NCI-H1092 treated with DMSO at 0.1 percent for 48 hours (cell line): ENCODE results near the gene ABCC1.
"Not testable (repeated sequence)": the region's sequence is repeated elsewhere in the genome, so short reads cannot be mapped to it uniquely, and the experiment has no call there.

Source experiments
- DNase-seq: peaks from one replicate; lab custom pipeline; 2025; lab: John Stamatoyannopoulos, UW

Gene ABCC1

GRCh38 chr16:16159662-16160061 is 210.2 kb downstream of the ABCC1 start:
- DNase-seq: no peak

- no peak for DNase-seq
These were observed 211.9 kb downstream of the ABCC1 start for GRCh38 chr16:16161319-16161718.

GRCh38 chr16:16161840-16162239 is 212.4 kb downstream of the ABCC1 start:
- not testable (repeated sequence) for DNase-seq

- DNase-seq: no peak
These were observed 213.2 kb downstream of the ABCC1 start for GRCh38 chr16:16162591-16162990.

GRCh38 chr16:16163109-16163508 is 213.7 kb downstream of the ABCC1 start:
- no peak for DNase-seq

DNA sequence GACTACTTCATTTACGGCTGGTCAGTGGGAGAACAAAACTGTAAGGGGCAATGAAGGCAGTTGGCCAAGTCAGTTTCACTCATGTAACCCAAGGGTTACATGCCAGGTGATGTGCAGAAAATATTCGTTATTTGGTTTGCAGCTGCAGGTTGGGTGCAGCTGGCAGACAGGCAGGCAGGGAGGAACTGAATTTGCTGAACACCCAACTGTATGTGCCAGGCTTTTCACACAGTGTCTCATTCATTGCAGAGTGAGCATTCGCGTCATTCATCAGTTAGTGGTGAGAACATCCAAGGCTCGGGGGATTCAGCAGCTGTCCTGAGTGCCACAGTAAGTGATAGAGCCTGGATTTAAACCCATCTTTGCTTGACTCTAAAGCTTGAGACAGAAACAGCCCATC is 214.2 kb downstream of the ABCC1 start:
- no peak for DNase-seq

GRCh38 chr16:16164243-16164642 is 214.8 kb downstream of the ABCC1 start:
- no peak for DNase-seq

GRCh38 chr16:16166085-16166484 is 216.7 kb downstream of the ABCC1 start:
- no peak for DNase-seq

DNA sequence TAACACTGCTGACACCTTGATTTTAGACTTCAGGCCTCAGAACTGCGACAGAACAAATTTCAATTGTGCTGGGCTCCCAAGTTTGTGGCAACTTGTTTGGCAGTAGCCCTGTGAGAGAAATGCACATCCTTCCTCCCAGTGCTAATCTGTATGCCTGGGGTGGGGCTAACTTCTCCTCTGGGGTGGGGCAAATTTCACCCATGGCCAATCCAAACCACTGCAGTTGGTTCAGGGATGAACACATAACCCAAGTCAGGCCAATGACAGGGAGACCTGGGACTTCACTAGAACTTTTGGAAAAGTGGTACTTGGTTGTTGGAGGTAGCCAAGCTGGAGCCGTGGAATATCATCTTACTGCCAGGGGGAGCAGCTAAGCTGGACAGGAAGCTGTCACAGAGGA is 217.5 kb downstream of the ABCC1 start:
- no peak for DNase-seq

DNA sequence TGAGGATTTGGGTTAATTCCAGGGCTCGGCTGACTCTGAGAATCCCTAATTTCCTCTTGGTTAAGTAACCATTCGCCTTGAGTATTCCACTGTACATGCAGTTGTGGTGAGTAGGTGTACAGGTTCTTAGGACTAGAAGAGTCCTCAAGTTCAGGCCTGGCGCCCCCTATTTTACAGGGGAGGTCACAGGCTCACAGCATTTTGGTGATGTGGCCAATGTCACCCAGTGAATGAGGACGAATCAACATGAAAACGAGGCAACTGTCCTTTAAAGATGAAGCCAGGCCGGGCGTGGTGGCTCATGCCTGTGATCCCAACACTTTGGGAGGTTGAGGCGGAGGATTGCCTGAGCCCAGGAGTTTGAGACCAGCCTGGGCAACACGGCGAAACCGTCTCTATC is 218.5 kb downstream of the ABCC1 start:
- no peak for DNase-seq

DNA sequence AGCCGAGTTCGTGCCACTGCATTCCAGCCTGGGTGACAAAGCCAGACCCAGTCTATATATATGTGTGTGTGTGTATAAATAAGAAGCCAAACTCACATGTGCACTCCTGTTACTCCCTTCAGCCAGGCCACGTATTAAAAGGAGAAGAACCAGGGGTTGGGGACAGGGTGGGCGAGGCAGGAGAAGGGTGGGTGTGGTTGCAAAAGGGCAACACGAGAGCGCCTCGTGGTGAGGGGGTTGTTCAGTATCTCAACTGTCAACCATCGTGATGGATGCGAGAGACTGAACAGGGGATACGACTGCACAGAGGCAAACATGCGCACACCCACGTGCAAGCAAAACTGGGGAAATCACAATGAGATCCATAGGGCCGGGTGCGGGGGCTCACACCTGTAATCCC is 219.0 kb downstream of the ABCC1 start:
- DNase-seq: no peak

DNA sequence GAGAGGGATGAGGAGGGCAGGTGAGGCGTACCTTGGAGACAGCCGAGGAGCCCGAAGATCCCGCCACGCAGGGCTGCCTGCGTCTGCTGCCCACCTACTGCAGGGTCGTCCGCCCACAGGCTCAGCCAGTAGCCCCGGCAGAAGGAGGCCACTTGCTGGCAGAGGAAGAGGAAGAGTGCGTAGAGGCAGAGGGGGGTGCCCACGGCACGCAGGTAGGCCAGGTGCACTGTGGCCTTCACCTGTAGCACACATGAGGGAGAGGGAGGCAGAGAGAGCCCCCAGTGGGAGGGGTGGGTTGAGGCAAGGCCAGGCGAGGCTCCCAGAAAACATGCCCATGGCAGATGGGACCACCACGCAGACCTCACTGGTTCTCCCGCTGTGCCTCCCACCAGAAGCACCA is 220.2 kb downstream of the ABCC1 start:
- DNase-seq: no peak

DNA sequence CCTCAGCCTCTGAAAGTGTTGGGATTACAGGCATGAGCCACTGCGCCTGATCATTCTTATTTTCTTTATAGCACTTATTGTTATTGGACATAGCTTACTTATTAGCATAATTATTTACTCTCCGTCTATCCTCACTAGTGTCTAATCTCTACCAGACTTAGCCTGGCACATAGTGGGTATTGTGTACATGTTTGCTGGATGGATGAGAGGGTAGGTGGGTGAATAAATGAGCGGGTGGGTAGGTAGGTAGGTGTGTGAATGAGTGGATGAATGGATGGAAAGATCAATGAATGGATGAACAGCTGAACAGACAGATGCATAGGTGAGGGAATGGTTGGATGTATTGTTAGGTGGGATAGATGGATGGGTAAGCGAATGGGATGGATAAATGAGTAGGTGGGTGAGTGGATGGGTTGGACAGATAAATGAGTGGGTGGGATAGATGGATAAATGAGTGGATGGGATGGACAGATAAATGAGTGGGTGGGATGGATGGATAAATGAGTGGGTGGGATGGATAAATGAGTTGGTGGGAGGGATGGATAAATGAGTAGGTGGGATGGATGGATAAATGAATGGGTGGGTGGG is 222.0 kb downstream of the ABCC1 start:
- DNase-seq: no peak

DNA sequence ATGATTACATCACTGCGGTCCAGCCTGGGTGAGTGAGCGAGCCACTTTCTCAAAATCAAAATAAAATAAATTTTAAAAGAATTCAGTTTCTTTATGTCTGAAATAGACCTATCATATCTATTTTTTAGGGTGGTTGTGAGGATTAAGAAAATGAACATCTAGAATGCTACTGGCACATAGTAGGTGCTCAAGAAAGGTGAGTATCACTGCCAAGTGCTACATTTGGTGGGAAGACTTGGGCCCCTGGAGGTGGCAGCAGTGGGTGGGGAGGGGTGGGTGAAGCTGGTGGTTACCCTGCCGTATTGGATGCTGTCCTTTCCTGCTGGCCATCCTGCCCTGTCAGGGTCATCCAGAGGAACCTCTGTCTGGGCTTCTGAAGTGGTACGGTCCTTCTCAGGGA is 223.6 kb downstream of the ABCC1 start:
- no peak for DNase-seq

- no peak for DNase-seq
These were observed 225.9 kb downstream of the ABCC1 start for GRCh38 chr16:16175296-16175695.

GRCh38 chr16:16176328-16176727 is 226.9 kb downstream of the ABCC1 start:
- DNase-seq: no peak

- no peak for DNase-seq
These were observed 229.2 kb downstream of the ABCC1 start for GRCh38 chr16:16178455-16179162.

GRCh38 chr16:16181748-16182147 is 232.3 kb downstream of the ABCC1 start:
- not testable (repeated sequence) for DNase-seq

DNA sequence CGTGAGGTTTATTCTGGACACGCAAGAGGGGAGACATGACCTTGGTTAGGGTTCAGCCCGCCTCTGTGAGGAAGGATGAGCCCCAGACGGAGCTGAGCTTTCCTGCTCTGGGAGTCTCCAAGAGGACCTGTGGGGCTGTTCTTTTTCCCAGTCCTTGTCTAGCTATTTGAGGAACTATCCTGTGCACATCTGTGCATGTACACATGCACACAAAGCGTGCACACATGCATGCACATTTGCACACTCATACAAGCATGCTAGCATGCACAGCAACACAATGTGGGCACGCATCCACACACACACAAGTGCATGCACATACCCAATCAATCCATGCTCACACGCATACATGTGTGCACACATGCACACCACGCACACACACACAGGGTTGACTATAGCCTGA is 233.5 kb downstream of the ABCC1 start:
- no peak for DNase-seq

- DNase-seq: no peak
These were observed 234.1 kb downstream of the ABCC1 start for GRCh38 chr16:16183562-16183961.

GRCh38 chr16:16184594-16184993 is 235.2 kb downstream of the ABCC1 start:
- no peak for DNase-seq

DNA sequence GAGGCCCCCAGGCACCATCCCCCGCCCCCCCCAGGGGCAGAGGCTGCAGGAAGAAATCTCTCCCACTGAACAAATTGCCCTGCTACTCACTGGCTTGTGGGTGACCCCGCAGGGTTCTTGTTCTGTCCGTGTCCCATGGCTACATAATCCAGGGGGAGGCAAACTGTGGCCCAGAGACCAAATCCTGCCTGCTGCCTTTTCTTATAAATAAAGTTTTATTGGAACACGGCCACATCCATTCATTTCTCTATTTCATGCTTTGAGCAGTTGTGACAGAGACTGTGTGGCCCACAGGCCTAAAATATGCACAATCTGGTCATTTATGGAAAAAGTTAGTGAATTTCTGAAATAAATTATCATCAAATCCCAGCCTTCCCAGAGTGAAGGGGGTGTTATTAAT is 235.7 kb downstream of the ABCC1 start:
- DNase-seq: no peak

DNA sequence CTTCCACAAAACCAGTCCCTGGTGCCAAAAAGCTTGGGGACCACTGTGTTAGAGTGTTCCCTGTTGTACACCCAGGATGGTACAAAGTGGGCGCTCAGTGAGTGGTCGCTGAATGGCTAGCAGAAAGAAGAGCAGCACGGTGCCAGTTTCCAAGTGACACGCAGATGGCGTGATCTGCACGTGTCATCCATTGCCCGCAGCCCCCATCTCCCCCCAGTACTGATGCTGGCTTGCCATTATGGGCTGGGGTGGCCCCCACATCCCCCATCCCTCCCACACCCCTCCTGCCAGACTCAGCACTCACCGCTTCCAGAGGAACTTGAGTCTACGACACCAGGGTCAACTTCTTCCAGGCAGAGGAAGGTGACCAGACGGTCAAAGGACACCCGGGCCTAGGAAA is 237.4 kb downstream of the ABCC1 start:
- no peak for DNase-seq

DNA sequence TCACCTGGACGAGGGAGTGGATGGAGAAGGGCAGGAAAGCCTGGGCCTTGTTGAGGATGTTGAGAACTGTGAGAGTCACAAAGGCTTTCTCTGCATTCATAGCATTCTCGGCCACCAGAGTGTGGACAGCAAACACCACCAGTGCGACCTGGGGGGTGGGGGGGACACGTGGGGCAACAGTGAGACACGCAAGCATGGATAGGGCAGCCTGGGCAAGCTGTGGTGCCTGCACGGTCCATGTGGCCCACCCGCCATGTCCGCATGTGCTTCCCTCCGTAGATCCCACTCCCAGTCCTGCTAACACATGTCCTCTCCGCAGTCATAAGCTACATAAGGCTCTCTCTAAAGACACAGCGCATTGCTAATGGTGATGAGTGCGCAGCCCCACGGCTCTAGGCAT is 239.4 kb downstream of the ABCC1 start:
- DNase-seq: no peak
